Sciatic nerve (tissue), 2 donors: Measurements from ENCODE around the gene DHRS3. TPM values are rescaled to one million over a fixed set of nuclear protein-coding genes. Genes with fewer than 3 reads are reported as not detected.

Experiments used
- ATAC-seq: fragments of 200-7000 bp; cut with Tn5 transposase; one replicate; pipeline ENCODE4 v1.9.1; 2020; ENCODE audit warnings: mild to moderate bottlenecking, moderate library complexity
- DNase-seq: peaks from one replicate; pipeline ENCODE4 v3.0.0-alpha.2; 2020; ENCODE audit warnings: low spot score
- intact Hi-C: fragments of 100-400 bp; cut with DNase I; formaldehyde crosslinking; loops from one replicate; pipeline ENCODE4 v1.14.2; 2022
- total RNA-seq: library from RNA; stranded (reverse); fragmentation: NEBNext Ultra II Directional; extraction: Animal tissue kit (Norgen Biotek cat#: 25700); gene quantifications from one replicate; pipeline ENCODE4 v1.2.1, GENCODE V29; 2021
- donor health status: DM: no; HTN: no; CAD: no.
- donor health status: DM: no; HTN: no; CAD: no.

Gene DHRS3
- total RNA-seq, 1 donor from 2014 or later, result 271 TPM

DNA sequence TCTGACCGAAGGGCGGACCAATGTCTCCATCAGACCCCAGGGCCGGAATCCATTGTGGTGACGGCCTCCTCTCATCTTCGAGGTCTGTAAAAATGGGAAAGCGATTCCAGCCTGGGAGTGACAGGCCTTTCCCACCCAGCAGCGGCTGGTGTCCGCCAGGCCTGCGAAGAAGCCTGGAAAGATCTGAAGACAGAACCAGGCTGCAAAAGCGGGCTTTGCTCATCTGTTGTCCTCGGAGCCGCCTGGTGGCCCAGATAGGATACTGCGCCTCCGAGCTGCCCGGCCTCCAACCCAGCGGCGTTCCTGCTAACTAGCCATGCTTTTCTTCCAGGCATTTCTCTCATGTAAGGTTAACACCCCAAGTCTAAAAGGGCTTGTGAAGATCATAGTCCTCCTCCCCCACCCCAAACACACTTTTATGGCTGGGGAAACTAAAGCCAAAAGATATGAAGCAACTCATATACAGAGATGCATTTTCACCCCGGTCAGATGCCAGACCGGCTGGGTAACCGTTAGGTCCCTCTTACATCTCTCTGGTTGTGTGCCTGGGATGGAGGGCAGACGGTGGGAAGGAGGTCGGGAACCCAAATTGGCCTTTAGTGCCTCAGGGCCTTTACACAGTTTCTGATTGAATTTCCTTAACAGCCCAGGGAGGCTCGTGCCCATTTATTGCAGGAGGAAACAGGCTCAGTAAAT lies 1.9 kb upstream of the DHRS3 start:
- peak; percentile 67 for ATAC-seq
- intact Hi-C loops, result loop anchor here (10.0 kb wide), 2 partner anchors 165 to 305 kb away; no protein-coding TSS in a partner anchor
- peak; percentile 92 for DNase-seq

DNA sequence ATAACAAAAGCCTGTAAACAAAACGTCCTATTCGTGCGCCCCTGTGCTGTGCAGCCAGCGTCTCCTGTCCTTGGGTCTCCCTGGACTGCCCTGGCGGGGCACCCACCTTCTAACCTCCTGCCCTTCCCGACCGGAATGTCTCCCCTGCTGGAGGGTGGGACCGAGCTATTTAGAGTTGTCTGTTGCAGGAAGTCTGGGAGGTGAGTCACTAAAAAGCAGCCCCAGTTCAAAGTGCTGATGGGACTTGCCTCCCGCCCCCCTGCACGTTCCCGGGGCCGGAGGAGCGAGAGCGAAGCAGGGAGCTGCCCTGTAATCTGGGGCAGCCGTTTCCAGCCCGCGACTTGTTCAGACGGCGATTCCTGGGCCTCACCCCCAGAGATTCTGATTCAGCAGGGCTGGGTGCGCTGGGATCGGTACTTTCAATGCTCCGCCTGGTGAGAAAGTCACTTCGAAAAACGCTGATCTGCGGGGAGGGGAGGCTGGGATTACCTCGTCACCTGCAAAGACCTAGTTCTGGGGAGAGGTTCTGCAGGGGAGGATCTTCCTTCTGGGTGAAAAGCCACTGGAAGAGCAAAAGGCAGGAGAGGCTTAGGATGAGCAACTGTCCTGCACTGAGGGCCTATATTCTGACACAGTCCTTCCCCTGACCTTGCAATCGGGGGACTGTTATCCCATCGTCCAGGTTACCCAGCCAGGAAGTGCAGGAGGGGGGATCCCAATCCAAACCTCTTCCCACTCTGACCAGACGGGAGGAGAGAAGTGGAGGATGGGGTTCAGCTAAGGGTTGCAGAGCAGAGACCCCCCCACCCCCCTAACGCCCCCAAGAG lies 1.2 kb upstream of the DHRS3 start:
- intact Hi-C loops, result loop anchor here (10.0 kb wide), 1 partner anchor 164 kb away; no protein-coding TSS in a partner anchor
- ATAC-seq, result peak; percentile 42
- DNase-seq, result peak; percentile 79

DNA sequence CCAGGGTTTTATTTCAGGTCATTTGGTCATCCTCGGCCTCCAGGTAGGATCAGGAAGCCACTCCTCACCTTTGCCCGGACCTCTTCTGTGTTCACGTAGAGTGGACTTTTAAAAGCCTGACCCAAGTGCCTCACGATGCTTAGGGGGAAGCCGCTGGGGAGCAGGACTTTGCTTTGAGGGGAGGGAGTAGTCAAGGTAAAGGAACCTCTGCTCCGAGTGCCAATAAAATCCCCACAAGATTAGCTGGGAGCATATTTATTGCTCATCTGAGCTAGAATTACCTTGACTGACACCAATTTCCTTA lies 603 bp upstream of the DHRS3 start:
- intact Hi-C loops, result loop anchor here (10.0 kb wide), 1 partner anchor 164 kb away; no protein-coding TSS in a partner anchor

DNA sequence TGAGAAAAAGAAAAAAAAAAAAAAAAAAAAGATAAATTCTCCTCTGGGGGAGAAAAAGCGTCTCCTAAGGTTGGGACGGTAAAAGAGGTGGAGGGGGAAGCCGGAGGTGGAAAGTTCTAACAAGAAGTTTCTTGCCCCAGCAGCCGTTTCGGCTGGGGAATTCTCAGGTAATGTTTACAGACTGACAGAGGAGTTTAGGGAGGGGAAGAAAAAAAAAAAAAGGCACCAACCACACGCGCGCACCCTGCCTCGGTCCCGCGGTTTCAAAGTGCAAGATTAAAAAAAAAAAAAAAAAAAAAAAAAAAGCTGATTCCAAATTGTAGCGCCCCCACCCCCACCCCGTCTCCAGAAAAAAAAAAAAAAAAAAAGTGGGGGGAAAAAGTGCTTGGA lies 504 bp downstream of the DHRS3 start:
- intact Hi-C loops, result loop anchor here (10.0 kb wide), 1 partner anchor 163 kb away; no protein-coding TSS in a partner anchor
- DNase-seq, result no peak
- no peak for ATAC-seq

More for the DNA sequence above, 603 bp upstream of the DHRS3 start:
- ATAC-seq (no peak), DNase-seq (no peak)

DNA sequence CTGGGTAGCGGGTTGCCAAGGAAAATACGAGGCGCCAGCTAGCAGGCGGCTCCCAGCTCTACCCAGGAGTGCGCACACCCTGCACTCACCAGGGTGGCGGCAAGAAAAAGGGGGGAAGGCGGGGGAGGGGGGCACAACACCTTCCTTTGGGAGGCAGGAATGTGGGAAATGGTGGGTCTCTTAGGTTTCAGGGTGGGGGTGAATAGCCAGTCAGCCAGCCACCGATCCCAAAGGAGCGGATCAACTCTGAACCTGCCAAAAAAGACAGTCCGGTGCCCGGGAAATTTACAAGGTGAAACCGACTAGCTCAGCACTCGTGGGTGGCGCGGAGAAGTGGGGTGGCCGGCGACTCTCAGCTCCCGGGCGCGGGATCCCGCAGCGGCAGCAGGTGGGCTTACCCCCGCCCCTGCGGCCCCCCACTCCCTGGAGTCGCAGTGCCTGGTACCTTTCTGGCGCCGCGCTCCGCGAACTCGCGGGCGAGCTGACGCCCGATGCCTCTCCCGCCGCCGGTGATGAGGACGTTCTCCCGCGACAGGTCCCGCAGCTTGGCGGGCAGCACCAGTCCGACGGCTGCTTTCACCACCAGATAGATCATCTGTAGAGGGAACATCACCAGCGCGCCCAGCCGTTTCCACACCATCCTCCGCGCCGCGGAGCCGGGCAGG lies 1.2 kb downstream of the DHRS3 start:
- intact Hi-C loops, result loop anchor here (10.0 kb wide), 1 partner anchor 162 kb away; no protein-coding TSS in a partner anchor
- ATAC-seq, result no peak
- no peak for DNase-seq

DNA sequence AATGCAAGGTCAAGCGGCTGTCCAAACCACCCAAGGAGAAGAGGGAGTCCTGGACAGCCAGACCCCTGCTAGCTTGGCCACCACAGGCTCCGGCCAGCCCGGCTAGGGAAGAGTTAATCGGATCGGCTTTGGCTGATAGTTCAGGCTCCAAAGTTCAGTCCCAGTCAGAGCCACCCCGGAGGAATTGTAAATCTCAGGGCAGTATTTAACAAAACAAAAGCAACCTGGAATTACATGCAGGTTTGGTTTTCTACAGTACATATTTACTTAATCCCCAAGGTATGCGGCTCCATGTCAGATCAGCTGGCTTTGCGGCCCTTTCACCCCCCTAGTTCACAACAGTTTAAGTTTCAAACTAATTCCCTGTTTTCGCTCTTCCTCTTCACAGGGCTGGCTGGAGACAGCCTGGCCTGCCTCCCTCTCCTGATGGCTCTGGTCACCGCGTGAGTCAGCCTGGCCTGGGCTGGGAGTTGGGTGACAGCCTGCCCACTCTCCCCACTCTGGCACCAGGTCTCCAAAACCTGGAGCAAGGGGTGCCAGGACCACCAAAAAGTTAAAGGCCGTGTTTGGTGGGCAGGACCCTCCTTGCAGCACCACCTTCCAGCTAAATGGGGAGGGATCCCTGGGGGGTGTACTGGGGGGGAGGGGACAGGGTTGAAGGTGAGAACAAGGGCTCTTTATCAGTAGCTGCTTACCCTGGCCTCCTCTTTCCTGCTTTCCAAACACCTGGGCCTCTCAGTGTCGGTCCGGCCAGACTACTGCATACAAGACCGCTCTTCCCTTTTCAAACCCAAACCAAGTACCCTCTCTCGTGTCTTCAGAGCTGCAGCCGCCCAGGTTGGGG lies 1.9 kb downstream of the DHRS3 start:
- ATAC-seq (peak; percentile 14), DNase-seq (no peak)
- intact Hi-C loops, result loop anchor here (10.0 kb wide), 1 partner anchor 161 kb away; no protein-coding TSS in a partner anchor

DNA sequence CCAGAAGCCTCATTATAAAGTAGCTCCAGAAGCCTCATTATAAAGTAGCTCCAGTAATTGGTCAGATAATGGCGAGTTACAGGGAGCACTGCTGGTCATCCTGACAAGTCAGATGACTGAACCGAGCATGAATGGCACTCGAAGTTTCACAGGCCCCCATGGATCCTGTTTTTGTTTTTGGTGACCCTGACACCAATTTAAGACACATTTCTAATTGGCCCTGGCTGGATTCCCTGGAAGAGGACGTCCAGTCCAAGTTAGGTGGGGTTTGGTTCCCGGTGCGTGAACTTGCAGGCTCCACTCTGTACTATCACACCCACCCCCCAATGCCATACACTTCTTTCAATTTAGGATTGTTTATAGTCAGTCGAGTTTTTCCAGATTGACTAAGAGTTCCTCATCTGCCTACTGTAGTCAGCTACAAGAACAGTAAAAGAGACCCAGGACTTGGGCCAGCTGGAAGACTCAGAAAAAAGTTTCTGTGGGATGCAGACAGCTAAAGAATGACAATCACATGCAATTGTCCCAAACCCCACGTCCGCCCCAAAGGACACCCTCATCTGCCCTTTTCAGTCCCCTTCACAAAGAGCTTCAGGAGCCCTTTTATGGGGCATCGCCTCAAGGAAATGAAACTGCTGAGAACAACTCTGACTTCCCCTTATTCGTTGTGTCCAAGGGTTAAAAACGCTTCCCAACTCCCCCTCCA lies 2.7 kb downstream of the DHRS3 start:
- ATAC-seq, result no peak
- no peak for DNase-seq
- intact Hi-C loops, result loop anchor here (10.0 kb wide), 1 partner anchor 161 kb away; no protein-coding TSS in a partner anchor

DNA sequence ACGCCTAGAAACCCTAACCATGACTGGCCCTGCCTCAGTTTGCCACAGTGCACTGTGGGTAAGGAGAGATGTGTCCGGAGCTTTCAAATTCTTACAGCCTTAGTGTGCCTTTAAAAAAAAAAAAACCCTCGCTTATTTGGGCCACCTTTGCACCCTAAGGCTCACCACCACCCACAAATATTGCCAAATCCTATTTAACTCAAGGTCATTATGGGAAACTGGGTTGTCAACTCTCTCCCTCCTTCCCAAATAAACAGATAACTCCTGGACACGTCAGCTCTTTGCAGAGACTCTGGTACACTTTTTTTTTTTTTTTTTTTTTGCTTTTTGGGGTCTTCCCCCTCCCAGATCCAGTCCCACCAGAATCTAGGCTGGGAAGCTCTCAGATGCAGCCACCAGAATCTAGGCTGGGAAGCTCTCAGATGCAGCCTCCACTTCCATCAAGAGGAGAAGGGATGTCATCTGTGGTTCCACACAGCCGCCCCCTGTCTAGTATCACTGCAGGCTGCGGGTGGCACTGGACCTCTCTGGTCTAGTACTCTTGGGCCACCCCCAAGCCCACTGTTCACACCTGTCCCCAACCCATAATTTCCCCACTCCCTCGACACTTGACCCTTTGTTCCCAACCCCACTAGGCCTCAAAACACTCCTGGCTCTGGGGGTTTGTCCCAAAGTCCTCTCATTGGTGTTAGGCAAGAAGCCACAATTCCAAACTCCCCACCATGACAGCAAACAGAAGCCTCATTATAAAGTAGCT lies 3.4 kb downstream of the DHRS3 start:
- no peak for ATAC-seq
- no peak for DNase-seq
- intact Hi-C loops, result loop anchor here (10.0 kb wide), 1 partner anchor 160 kb away; no protein-coding TSS in a partner anchor

DNA sequence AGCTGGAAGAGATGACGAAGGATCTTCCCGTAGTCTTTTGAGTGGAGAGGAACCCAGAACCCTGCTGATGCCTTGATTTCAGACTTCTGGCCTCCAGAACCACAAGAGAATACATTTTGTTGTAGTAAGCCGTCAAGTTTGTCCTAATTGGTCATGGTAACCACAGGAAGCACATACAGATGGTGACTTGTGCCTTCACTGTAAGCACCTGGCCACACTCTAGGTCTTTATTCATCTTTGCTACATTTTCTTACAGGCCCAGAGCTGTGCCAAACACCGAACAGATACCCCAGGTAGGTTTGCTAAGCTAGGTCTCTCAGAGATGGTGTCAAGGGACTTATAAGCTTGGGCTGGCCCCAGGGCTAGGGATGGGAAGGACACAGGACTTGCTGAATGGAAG lies 4.8 kb downstream of the DHRS3 start:
- intact Hi-C loops, result loop anchor here (10.0 kb wide), 1 partner anchor 158 kb away; no protein-coding TSS in a partner anchor
- no peak for DNase-seq
- ATAC-seq, result no peak

DNA sequence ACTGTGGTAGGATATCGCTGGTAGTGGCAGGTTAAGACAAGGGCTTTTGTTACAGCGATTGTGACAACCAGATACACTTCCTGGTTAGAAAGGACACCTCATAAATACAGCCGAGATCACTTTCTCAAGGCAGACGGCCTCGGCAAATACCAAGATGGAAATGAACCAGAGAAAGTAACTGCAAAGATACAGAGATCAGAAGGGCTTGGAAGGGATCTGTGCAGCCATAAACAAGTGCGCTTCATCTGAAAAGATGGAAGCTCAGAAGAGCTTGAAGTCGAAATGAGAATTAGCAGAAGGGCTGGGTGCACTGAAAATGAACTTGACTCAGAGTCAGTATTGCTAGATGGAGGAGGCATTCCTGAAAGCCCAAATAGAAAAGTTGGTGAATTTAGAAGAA lies 7.1 kb downstream of the DHRS3 start:
- ATAC-seq (no peak), DNase-seq (no peak)
- intact Hi-C loops, result loop anchor here (10.0 kb wide), 1 partner anchor 156 kb away; no protein-coding TSS in a partner anchor

DNA sequence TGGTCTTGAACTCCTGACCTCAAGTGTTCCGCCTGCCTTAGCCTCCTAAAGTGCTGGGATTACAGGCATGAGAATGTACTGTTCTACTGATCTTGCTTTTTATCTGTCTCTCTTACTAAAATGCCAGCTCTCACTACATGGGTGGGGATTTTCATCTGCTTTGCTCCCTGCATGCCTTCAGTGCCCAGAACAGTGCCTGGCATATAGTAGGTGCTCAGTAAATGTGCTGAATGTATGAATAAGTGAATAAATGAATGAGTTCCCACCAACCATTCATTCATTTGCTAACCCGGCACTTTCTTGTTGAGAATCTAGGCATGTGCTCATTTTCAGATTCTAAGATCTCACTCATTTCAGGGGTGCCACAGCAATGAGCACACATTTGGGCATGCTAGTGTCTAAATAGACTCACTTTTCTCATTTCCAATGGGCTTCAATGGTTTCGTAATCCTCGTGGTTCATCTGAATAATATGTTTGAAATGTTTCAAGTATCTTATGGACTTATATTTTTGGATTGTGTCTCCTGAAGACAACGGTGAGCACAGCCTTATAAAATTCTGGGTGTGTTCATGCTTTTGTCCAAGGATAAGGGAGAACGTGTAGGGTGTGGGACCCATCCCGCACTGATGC lies 7.6 kb downstream of the DHRS3 start:
- DNase-seq (no peak), ATAC-seq (peak; percentile 0)
- intact Hi-C loops, result loop anchor here (10.0 kb wide), 1 partner anchor 156 kb away; no protein-coding TSS in a partner anchor

DNA sequence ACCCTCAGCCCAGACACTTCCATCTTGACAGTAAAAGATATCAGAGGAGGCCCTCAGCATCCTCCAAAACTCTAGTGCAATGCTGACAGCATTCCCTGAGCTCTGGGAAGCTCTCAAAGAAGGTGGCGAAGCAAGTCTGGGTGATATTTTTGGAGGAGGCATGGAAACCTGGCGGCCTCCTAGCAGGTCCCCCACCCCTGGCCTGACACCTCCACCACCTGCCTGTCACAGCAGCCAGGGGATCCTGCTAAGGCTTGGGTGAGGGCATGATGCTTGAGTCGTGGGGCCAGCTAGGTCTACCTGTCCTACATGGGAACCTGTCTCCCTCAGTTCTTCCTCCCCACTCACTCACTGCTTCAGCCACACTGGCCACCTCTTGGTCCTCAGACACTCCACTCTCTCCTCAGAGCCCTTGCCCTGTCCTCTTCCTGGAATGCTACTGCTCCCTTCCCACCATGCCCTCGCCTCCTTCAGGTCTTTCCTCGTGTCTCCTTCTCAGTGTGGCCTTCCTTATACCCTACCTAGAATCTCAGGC lies 8.5 kb downstream of the DHRS3 start:
- DNase-seq (no peak), ATAC-seq (peak; percentile 30)
- intact Hi-C loops, result loop anchor here (10.0 kb wide), 1 partner anchor 155 kb away; no protein-coding TSS in a partner anchor

DNA sequence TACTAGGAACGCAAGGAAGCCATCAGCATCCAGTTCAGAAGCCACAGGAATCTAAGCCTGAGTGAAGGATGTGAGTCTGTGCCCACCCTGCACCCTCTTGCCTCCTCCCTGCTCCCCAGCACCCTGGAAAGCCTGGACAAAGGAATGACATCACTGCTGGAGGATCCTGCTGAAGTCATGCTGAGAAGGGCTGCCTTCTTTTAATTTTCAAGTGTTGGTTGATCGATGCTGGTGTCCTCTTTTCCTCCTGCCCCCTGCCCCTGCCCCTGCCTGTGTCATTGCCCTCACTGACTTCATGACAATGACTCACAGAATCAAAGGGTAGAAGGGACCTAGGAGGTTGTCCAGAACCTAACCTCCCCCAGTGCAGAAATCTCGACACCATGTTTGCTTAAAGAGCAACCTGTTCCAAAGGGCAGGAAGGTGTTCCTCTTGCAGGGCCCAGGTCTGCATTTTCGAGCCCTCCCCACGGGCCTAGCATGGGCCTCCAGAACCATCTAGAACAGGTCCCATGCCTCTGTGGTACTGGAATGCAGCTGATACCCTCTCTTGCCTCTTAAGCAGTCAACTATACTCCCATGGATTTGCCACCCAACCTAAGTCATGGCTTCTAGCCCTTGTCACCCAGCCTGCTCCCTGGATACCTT lies 9.6 kb downstream of the DHRS3 start:
- no peak for ATAC-seq
- no peak for DNase-seq
- intact Hi-C loops, result no loop called here

DNA sequence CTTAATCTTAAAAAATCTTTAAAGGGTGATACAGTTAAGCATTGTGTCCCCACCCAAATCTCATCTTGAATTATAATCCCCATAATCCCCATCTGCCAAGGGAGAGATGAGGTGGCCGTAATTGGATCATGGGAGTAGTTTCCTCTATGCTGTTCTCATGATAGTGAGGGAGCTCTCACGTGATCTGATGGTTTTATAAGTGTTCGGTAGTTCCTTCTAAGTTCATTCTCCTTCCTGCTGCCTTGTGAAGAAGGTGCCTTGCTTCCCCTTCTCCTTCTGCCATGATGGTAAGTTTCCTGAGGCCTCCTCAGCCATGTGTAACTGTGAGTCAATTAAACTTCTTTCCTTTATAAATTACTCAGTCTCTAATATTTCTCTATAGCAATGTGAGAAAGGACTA lies 10.7 kb downstream of the DHRS3 start:
- ATAC-seq (no peak), DNase-seq (no peak)
- intact Hi-C loops, result no loop called here

DNA sequence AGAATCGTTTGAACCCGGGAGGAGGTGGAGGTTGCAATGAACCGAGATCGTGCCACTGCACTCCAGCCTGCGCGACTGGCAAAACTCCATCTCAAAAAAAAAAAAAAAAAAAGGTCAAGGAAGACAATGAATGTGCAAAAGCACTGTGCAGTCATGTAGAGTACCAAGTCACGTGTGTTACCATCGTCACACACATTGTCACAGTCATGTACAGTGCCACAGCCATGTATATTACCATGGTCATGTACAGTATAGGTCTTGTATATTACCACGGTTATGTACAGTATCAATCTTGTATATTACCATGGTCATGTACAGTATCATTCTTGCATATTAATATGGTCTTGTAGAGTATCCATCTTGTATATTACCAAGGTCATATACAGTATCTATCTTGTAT lies 13.0 kb downstream of the DHRS3 start:
- DNase-seq (no peak), ATAC-seq (no peak)
- intact Hi-C loops, result no loop called here
